ENCODE data around the gene ICE1.
"Not testable (repeated sequence)": the region's sequence is repeated elsewhere in the genome, so short reads cannot be mapped to it uniquely, and the experiment has no call there.

Gene ICE1

DNA sequence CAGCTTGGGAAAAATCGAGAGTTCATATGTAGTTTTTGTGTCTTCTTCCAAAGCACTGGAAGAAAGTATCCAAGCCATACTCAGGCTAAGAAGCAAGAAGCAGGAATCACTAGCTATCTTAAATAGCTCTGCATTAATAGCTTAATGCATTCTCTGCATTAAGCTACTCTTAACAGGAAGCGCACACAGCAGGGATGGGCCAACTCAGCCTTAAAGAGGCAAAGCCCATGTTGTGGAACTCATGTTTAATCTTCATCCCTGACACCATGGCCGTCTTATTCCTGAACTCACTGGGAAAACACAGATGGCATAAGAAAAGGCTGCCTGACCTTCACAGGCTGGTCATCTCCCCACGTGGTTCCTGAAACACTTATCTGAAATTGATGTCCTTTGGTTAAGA lies 18.7 kb upstream of the ICE1 start:
- POLR2A ChIA-PET, result no interaction called here
- H3K4me1 ChIP-seq (ENCODE audit: control extremely low read depth in 1 of 4, control insufficient read depth in 4 of 4, insufficient read depth in 4 of 4, low read length in 3 of 4), result no peaks in the 10 kb centered on the region
- WGBS (ENCODE audit: insufficient coverage), result 88% methylated on average over 4 of the region's 4 CpGs
- H3K9me3 ChIP-seq (ENCODE audit: control extremely low read depth in 1 of 5, control insufficient read depth in 4 of 5, insufficient read depth in 2 of 5, low read depth in 1 of 5, low read length in 4 of 5), result peaks cover 0 to 10% (median 3%) of the 10 kb centered on the region in 5 experiments
- H3K27me3 ChIP-seq (replicated peaks in 2 of 5; ENCODE audit: control insufficient read depth in 4 of 5, insufficient read depth in 5 of 5, low read length in 4 of 5), result no peaks in the 10 kb centered on the region
- CTCF ChIA-PET, result interaction anchor here (0.7 to 1.1 kb wide), 2 partner anchors 15 to 18 kb away, joined by 3 read pairs; no protein-coding TSS in a partner anchor
- no peak overlapping the region for H3K4me3 ChIP-seq (ENCODE audit: control insufficient read depth in 1 of 7, extremely low read depth in 1 of 7, insufficient read depth in 4 of 7, low read depth in 2 of 7, low read length in 6 of 7)
- no peaks in the 10 kb centered on the region for H3K36me3 ChIP-seq (ENCODE audit: control insufficient read depth in 4 of 4, insufficient read depth in 4 of 4, low read length in 3 of 4)
- DNase-seq, result no peak
- no peak overlapping the region for H3K27ac ChIP-seq (ENCODE audit: insufficient read depth in 1 of 2, low read depth in 1 of 2, low read length in 2 of 2, poor library complexity in 1 of 2, severe bottlenecking in 2 of 2)

DNA sequence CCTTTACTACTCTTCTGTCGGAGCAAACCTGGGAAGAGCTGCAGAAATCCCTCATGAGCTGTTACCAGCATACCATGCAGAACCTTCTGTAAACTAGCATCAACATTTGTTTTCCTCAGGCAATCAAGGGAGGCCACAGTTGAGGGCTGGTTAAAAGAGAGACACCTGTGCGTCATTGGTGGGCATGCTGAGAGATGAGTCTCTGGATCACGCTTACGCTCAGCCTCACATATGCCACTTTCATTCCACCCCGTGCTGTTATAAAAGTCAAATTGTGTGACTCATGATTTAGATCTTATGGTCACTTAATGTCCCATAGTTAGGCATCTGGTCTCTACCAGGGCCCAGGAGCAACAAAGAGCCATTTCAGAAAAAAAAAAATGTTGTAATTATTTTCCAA lies 18.1 kb upstream of the ICE1 start:
- Histone ChIP-seq H3K9me3 (ENCODE audit: control extremely low read depth in 1 of 5, control insufficient read depth in 4 of 5, insufficient read depth in 2 of 5, low read depth in 1 of 5, low read length in 4 of 5) (peaks cover 0 to 15% (median 10%) of the 10 kb centered on the region in 5 experiments), H3K4me1 (ENCODE audit: control extremely low read depth in 1 of 4, control insufficient read depth in 4 of 4, insufficient read depth in 4 of 4, low read length in 3 of 4) (no peaks in the 10 kb centered on the region), H3K27me3 (replicated peaks in 2 of 5; ENCODE audit: control insufficient read depth in 4 of 5, insufficient read depth in 5 of 5, low read length in 4 of 5) (no peaks in the 10 kb centered on the region), H3K27ac (ENCODE audit: insufficient read depth in 1 of 2, low read depth in 1 of 2, low read length in 2 of 2, poor library complexity in 1 of 2, severe bottlenecking in 2 of 2) (no peak overlapping the region), H3K4me3 (ENCODE audit: control insufficient read depth in 1 of 7, extremely low read depth in 1 of 7, insufficient read depth in 4 of 7, low read depth in 2 of 7, low read length in 6 of 7) (no peak overlapping the region), H3K36me3 (ENCODE audit: control insufficient read depth in 4 of 4, insufficient read depth in 4 of 4, low read length in 3 of 4) (no peaks in the 10 kb centered on the region)
- POLR2A ChIA-PET, result no interaction called here
- CTCF ChIA-PET, result no interaction called here
- no peak for DNase-seq
- WGBS (ENCODE audit: insufficient coverage), result 100% methylated on average over 3 of the region's 5 CpGs

DNA sequence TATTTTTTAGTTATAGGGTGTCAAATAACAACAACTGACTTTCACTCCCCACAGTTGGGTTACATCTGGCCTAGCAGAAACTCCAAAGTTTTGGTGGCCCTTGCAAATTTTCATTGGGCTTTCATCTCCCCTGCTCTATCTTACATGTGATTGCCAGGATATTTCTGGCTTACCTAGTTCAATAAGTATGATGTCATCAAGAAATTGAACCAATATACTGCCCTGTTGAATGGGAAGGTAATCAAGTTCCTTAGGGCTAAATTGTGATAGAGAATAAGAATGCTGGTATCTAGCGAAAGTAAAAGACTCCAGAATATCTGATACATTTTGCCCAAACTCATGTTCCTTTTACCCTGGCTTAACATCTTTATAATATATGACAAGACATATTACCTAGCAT lies 17.0 kb upstream of the ICE1 start:
- H3K4me1 ChIP-seq (ENCODE audit: control extremely low read depth in 1 of 4, control insufficient read depth in 4 of 4, insufficient read depth in 4 of 4, low read length in 3 of 4), result no peaks in the 10 kb centered on the region
- no peak overlapping the region for H3K4me3 ChIP-seq (ENCODE audit: control insufficient read depth in 1 of 7, extremely low read depth in 1 of 7, insufficient read depth in 4 of 7, low read depth in 2 of 7, low read length in 6 of 7)
- POLR2A ChIA-PET, result no interaction called here
- CTCF ChIA-PET, result no interaction called here
- H3K27ac ChIP-seq (ENCODE audit: insufficient read depth in 1 of 2, low read depth in 1 of 2, low read length in 2 of 2, poor library complexity in 1 of 2, severe bottlenecking in 2 of 2), result no peak overlapping the region
- H3K36me3 ChIP-seq (ENCODE audit: control insufficient read depth in 4 of 4, insufficient read depth in 4 of 4, low read length in 3 of 4), result no peaks in the 10 kb centered on the region
- no peaks in the 10 kb centered on the region for H3K27me3 ChIP-seq (replicated peaks in 2 of 5; ENCODE audit: control insufficient read depth in 4 of 5, insufficient read depth in 5 of 5, low read length in 4 of 5)
- H3K9me3 ChIP-seq (ENCODE audit: control extremely low read depth in 1 of 5, control insufficient read depth in 4 of 5, insufficient read depth in 2 of 5, low read depth in 1 of 5, low read length in 4 of 5), result peaks cover 0 to 17% (median 15%) of the 10 kb centered on the region in 5 experiments
- WGBS (ENCODE audit: insufficient coverage), result no CpG with 5 or more reads among the region's 1 CpG
- no peak for DNase-seq

DNA sequence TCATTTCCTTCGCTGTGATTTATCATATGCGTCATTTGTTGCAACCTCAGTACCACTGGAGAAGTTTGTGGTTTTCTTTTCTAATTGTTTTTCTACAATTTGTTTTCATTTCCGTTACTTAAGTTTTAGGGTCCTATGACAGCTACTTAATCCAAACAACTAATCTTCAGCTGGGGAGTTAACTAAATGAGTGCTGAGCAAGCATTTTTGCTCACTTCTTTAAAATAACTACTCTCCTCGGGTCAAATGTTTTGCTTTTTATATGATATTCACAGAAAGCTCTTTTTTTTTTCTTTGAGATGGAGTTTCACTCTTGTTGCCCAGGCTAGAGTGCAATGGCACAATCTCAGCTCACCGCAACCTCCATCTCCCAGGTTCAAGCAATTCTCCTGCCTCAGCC lies 14.6 kb upstream of the ICE1 start:
- H3K36me3 ChIP-seq (ENCODE audit: control insufficient read depth in 4 of 4, insufficient read depth in 4 of 4, low read length in 3 of 4), result no peaks in the 10 kb centered on the region
- DNase-seq, result no peak
- H3K4me1 ChIP-seq (ENCODE audit: control extremely low read depth in 1 of 4, control insufficient read depth in 4 of 4, insufficient read depth in 4 of 4, low read length in 3 of 4), result no peaks in the 10 kb centered on the region
- ChIA-PET CTCF (no interaction called here), POLR2A (no interaction called here)
- H3K4me3 ChIP-seq (ENCODE audit: control insufficient read depth in 1 of 7, extremely low read depth in 1 of 7, insufficient read depth in 4 of 7, low read depth in 2 of 7, low read length in 6 of 7), result no peak overlapping the region
- no peak overlapping the region for H3K27ac ChIP-seq (ENCODE audit: insufficient read depth in 1 of 2, low read depth in 1 of 2, low read length in 2 of 2, poor library complexity in 1 of 2, severe bottlenecking in 2 of 2)
- peaks cover 1 to 17% (median 15%) of the 10 kb centered on the region in 5 experiments for H3K9me3 ChIP-seq (ENCODE audit: control extremely low read depth in 1 of 5, control insufficient read depth in 4 of 5, insufficient read depth in 2 of 5, low read depth in 1 of 5, low read length in 4 of 5)
- no peaks in the 10 kb centered on the region for H3K27me3 ChIP-seq (replicated peaks in 2 of 5; ENCODE audit: control insufficient read depth in 4 of 5, insufficient read depth in 5 of 5, low read length in 4 of 5)
- 83% methylated on average over 1 of the region's 5 CpGs for WGBS (ENCODE audit: insufficient coverage)

DNA sequence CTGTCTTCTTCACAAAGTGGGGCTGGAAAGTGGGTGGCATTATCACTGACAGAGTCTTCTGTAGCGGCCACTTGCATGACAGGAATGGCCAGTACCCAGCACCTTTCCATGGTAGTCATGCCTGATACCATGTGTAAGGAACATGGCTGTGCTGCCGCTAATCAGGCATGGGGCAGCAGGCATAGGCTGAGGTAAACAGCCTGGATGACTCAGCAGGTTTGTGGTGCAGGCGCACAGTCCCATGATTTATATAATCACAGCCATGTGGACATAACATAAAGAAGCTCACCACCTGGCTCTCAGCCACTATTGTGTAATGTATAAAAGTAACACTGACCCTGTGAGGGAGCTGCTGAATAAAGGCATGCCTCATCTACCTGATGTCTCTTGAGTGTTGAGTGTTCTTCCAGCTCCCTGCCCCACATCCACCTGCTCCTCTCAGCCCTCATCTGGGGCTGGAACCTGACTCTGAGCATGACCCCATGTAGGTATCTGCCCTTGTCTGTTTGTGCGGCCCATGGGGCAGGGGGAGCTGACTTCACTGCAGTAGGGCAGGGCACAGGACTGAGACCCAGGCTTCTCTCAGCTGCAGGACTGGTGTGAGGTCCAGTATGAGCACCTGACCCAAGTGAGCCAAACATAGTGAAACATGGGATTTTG lies 13.2 kb upstream of the ICE1 start:
- Histone ChIP-seq H3K27me3 (replicated peaks in 2 of 5; ENCODE audit: control insufficient read depth in 4 of 5, insufficient read depth in 5 of 5, low read length in 4 of 5) (no peaks in the 10 kb centered on the region), H3K4me1 (ENCODE audit: control extremely low read depth in 1 of 4, control insufficient read depth in 4 of 4, insufficient read depth in 4 of 4, low read length in 3 of 4) (no peaks in the 10 kb centered on the region), H3K4me3 (ENCODE audit: control insufficient read depth in 1 of 7, extremely low read depth in 1 of 7, insufficient read depth in 4 of 7, low read depth in 2 of 7, low read length in 6 of 7) (no peak overlapping the region), H3K27ac (ENCODE audit: insufficient read depth in 1 of 2, low read depth in 1 of 2, low read length in 2 of 2, poor library complexity in 1 of 2, severe bottlenecking in 2 of 2) (no peak overlapping the region), H3K36me3 (ENCODE audit: control insufficient read depth in 4 of 4, insufficient read depth in 4 of 4, low read length in 3 of 4) (no peaks in the 10 kb centered on the region), H3K9me3 (ENCODE audit: control extremely low read depth in 1 of 5, control insufficient read depth in 4 of 5, insufficient read depth in 2 of 5, low read depth in 1 of 5, low read length in 4 of 5) (peaks cover 1 to 17% (median 15%) of the 10 kb centered on the region in 5 experiments)
- POLR2A ChIA-PET, result no interaction called here
- 100% methylated on average over 3 of the region's 4 CpGs for WGBS (ENCODE audit: insufficient coverage)
- CTCF ChIA-PET, result no interaction called here
- DNase-seq, result peak in 2 of 3 donors; percentile 40 to 53

DNA sequence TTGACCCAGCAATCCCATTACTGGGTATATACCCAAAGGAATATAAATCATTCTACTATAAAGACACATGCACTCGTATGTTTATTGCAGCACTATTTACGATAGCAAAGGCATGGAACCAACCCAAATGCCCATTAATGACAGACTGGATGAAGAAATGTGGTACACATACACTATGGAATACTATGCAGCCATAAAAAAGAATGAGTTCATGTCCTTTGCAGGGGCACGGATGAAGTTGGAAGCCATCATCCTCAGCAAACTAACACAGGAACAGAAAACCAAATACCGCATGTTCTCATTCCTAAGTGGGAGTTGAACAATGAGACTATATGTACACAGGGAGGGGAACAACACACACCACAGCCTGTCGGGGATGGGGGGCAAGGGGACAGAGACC lies 8.6 kb upstream of the ICE1 start:
- H3K4me1 ChIP-seq (ENCODE audit: control extremely low read depth in 1 of 4, control insufficient read depth in 4 of 4, insufficient read depth in 4 of 4, low read length in 3 of 4); H3K27me3 ChIP-seq (replicated peaks in 2 of 5; ENCODE audit: control insufficient read depth in 4 of 5, insufficient read depth in 5 of 5, low read length in 4 of 5); POLR2A ChIA-PET; H3K36me3 ChIP-seq (ENCODE audit: control insufficient read depth in 4 of 4, insufficient read depth in 4 of 4, low read length in 3 of 4); H3K4me3 ChIP-seq (ENCODE audit: control insufficient read depth in 1 of 7, extremely low read depth in 1 of 7, insufficient read depth in 4 of 7, low read depth in 2 of 7, low read length in 6 of 7); CTCF ChIA-PET; DNase-seq; H3K27ac ChIP-seq (ENCODE audit: insufficient read depth in 1 of 2, low read depth in 1 of 2, low read length in 2 of 2, poor library complexity in 1 of 2, severe bottlenecking in 2 of 2): not testable (repeated sequence)
- 100% methylated on average over 2 of the region's 5 CpGs for WGBS (ENCODE audit: insufficient coverage)
- H3K9me3 ChIP-seq (ENCODE audit: control extremely low read depth in 1 of 5, control insufficient read depth in 4 of 5, insufficient read depth in 2 of 5, low read depth in 1 of 5, low read length in 4 of 5), result peaks cover 1 to 13% (median 10%) of the 10 kb centered on the region in 5 experiments

DNA sequence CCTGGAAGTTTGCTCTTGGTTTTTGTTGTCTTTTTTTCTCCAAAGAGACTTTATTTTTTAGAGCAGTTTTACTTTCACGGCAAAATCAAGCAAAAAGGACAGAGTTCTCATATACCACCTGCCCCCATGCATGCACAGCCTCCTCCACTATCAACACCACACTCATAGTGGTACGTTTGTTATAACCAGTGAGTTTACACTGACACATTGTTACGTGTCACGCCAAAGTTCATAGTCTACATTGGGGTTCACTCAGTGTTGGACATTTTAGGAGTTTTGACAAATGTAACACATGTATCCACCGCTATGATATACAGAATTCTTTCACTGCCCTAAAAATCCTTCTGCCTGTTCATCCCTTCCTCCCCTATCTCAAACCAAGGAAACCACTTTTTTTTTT lies 7.5 kb upstream of the ICE1 start:
- POLR2A ChIA-PET, result no interaction called here
- 100% methylated on average over 2 of the region's 5 CpGs for WGBS (ENCODE audit: insufficient coverage)
- DNase-seq, result no peak

More for the DNA sequence above, 7.5 kb upstream of the ICE1 start:
- CTCF ChIA-PET, result no interaction called here
- H3K9me3 ChIP-seq (ENCODE audit: control extremely low read depth in 1 of 5, control insufficient read depth in 4 of 5, insufficient read depth in 2 of 5, low read depth in 1 of 5, low read length in 4 of 5), result peaks cover 0 to 1% (median 1%) of the 10 kb centered on the region in 5 experiments
- H3K36me3 ChIP-seq (ENCODE audit: control insufficient read depth in 4 of 4, insufficient read depth in 4 of 4, low read length in 3 of 4), result no peaks in the 10 kb centered on the region
- no peak overlapping the region for H3K4me3 ChIP-seq (ENCODE audit: control insufficient read depth in 1 of 7, extremely low read depth in 1 of 7, insufficient read depth in 4 of 7, low read depth in 2 of 7, low read length in 6 of 7)
- peaks cover 0 to 2% (median 0%) of the 10 kb centered on the region in 5 experiments for H3K27me3 ChIP-seq (replicated peaks in 2 of 5; ENCODE audit: control insufficient read depth in 4 of 5, insufficient read depth in 5 of 5, low read length in 4 of 5)
- H3K4me1 ChIP-seq (ENCODE audit: control extremely low read depth in 1 of 4, control insufficient read depth in 4 of 4, insufficient read depth in 4 of 4, low read length in 3 of 4), result no peaks in the 10 kb centered on the region
- no peak overlapping the region for H3K27ac ChIP-seq (ENCODE audit: insufficient read depth in 1 of 2, low read depth in 1 of 2, low read length in 2 of 2, poor library complexity in 1 of 2, severe bottlenecking in 2 of 2)

Measured in common myeloid progenitor, CD34-positive (primary cell).